HG03066 (cell line): Measurements from ENCODE around the gene INHBC.
"Not testable (repeated sequence)": the region's sequence is repeated elsewhere in the genome, so short reads cannot be mapped to it uniquely, and the experiment has no call there.

Source experiments
- ATAC-seq: cut with Tn5 transposase; IDR thresholded peaks from one replicate; pipeline ENCODE4 v1.9.1; 2021; ENCODE audit warnings: low read depth; ENCODE audit not compliant: unreplicated experiment

Gene INHBC

GRCh38 chr12:57428965-57429364 lies 5.6 kb upstream of the INHBC start:
- ATAC-seq = no peak

DNA sequence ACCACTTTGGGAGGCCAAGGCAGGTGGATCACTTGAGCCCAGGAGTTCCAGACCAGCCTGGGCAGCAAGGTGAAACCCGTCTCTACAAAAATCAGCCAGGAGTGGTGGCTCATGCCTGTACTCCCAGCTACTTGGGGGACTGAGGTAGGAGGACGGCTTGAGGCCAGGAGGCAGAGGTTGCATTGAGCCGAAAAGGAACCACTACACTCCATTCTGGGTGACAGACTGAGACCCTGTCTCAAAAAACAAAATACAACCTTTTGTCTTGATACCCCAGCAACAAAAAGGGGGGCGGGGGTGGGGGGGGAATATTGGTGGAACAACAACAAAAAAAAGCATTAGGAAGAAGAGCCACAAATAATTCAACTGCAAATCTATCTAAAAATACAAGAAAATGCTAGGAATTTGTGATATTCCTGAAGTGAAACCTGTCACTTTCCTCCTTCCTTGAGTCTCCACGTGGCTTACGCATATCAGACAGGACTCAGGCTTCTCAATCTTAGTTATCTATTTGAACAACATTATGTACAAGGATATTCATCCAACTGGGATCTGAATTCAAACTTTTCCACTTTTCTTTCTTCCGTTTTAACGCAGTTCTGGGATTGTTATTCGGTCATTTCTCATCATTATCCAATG lies 5.0 kb upstream of the INHBC start:
- ATAC-seq = no peak

DNA sequence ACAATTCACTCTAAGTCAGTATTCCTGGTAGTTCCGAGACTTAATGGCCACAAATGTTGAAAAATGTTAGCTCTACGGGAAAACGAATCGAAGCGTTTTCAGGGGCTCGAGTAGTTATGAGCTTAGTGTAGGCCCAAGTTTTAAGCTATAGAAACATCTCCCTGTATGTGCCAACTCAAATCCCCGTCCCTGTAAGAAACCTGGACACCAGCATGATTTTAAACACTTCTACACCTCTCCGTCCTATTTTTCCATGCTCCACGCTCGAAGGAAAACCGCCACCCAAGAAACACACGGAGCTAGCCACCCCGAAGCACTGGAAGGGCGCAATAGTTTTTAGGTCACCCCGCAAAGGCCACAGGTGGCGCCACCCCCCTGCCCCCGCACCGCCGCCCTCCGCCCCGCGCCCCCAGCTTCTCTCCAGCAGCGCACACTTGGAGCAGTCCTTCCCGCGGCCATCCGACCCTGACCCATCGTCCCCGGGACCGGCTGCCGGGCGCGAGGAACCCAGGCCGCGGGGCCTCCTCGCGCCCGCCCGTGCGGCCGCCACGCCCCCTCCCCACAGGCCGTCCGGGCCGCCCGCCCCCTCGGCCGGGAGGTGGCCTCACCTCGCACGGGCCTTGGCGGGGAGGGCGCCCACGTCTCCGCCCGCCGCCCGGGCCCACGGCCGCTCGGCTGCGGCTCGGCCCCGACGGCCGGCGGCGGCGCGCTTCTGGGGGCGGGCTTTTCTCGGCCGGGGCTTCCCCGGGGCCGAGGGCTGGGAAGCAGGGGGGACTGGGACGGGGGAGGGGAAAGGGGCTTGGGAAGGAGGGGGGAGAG lies 4.3 kb upstream of the INHBC start:
- ATAC-seq = peak; percentile 49

DNA sequence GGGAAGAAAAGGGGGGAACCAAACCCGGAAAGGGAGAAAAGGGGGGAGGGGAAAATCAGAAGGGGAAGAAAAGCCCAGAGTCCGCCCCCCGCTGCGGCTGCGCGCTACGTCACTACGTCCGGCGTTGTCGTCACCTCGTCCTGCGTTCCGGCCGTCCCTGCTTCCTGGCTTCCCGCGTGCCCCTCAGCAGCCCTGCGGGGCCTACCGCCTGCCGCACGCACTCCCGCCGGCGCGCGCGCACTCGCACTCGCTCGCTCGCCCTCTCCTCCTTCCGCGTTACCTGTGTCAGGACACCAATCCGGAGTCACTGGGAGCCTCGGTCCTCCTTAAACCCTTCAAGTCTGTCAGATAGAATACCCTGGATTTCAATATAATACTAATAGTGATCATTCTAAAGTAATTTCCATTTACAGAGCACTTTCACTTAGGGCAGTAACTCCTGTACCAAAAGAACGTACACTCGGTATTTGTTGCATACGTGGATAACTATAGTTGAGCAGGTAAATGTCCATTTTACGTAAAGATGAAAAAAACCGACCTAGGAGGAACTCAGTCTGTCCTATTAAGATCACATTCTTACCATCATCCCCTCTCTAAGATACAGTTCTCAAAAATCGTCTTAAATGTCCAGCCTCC lies 3.5 kb upstream of the INHBC start, which contains the start of gene R3HDM2:
Gene R3HDM2, minus strand, starts transcription at position 113 of the 636 bp plus-strand sequence. CDS start 120,615 bp downstream, outside the sequence.
- peak; percentile 92 for ATAC-seq

DNA sequence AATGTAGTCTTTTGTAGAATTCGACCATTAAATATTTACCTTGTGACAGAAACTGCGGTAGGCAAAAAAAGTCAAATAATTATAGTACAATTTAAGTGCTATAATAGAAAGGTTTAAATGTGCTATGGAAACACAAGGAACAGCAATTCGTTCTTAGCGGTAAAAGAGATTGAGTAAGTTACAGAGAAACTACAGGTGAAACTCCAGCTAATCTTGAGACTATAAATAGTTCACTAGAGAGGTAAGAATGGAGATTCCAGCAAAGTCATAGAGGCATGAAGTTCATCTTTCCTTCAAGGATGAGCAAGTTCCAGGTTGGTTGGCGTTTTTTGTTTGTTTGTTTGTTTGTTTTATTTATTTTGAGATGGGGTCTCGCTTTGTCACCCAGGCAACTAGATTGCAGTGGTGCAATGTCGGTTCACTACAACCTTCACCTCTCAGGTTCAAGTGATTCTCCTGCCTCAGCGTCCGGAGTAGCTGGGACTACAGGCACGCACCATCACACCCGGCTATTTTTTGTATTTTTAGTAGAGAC lies 2.9 kb upstream of the INHBC start:
- ATAC-seq = no peak

DNA sequence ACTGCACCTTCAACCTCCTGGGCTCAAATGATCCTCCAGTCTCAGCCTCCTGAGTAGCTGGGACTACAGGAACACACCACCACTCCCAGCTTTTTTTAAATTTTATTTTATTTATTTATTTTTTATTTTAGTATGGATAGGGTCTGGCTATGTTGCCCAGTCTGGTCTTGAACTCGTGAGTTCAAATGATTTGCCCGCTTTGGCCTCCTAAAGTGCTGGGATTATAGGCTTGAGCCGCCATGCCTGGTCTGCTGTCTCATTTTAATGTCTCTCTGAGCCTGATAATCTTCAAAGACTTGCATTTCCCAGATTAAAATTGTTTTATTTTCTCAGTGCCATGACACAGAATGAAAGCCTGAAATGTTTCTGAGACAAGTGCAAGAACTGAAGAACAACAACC lies 1.2 kb upstream of the INHBC start:
- no peak for ATAC-seq

DNA sequence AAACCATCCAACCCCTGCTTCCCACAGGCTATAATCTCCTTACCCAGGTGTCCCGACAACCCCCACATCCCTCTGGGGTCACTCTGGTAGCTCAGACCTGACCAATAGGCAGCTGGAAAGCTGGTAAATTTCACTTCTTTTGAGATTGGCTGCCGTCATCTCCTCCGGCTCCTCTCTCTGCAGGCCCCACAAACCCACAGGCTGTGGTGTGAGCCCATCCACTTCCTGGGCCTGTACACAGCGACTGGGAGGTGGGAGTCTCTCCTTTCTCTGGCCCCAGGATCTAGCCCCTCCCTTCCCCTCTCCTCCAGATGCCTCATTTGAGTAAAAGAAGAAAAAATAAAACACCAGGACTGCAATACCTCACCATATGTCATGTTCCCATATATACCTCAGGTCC lies 709 bp downstream of the INHBC start:
- ATAC-seq = no peak

- ATAC-seq = no peak
These were observed 3.8 kb downstream of the INHBC start for GRCh38 chr12:57438400-57438799.

DNA sequence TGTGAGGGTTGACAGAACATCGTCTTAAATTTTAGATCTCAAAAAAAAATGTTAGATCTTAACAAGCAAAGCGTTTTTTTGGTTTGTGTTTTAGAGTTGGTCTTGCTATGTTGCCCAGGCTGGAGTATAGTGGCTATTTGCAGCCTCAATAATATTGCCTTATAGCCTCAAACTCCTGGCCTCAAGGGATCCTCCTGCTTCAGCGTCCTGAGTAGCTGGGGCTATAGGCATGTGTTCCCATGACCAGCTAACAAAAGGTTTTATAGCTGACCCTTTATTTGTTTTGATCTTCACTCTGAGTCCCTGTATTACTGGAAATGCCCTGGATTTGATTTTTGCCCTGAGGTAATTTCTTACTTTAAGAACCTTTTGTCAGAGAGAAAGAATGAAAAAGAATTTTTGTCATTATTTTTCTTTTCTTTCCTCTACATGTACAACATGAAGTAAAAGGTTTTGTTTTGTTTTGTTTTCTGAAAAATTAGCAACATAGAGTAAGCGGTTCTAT lies 5.2 kb downstream of the INHBC start:
- ATAC-seq = no peak

GRCh38 chr12:57441393-57441792 lies 6.8 kb downstream of the INHBC start:
- not testable (repeated sequence) for ATAC-seq

DNA sequence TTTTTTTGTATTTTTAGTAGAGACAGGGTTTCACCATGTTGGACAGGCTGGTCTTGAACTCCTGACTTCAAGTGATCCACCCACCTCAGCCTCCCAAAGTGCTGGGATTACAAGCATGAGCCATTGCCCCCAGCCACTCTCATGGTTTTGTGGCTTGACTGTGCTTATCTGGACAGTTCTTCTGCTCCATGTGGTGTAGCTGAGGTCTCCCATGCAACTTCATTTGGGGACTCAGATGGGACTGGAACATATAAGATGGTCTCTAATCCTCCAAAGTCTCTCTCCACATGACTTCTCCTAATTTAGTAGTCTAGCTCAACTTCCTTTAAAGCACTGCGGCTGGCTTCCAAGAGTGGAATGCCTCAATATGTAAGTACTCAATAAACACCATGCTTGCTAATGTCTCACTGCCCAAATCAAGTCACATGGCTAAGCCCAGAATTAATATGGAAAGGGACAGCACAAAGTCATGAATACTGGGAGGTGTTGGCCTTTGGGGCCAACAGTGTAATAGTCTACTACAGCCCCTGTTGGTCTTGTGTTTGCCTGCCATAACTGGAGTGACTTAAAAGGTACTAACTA lies 7.4 kb downstream of the INHBC start:
- ATAC-seq = no peak

DNA sequence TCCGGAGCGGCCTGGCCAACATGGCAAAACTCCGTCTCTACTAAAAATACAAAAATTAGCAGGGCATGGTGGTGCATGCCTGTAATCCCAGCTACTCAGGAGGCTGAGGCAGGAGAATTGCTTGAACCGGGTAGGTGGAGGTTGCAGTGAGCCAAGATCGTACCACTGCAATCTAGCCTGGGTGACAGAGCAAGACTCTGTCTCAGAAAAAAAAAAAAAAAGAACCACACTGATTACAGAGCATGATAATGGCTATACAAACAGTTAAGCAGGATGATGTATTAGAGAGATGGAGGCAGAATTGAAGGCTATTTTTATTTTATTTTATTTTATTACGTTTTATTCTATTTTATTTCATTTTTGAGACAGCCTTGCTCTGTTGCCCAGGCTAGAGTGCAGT lies 9.8 kb downstream of the INHBC start:
- ATAC-seq = not testable (repeated sequence)

DNA sequence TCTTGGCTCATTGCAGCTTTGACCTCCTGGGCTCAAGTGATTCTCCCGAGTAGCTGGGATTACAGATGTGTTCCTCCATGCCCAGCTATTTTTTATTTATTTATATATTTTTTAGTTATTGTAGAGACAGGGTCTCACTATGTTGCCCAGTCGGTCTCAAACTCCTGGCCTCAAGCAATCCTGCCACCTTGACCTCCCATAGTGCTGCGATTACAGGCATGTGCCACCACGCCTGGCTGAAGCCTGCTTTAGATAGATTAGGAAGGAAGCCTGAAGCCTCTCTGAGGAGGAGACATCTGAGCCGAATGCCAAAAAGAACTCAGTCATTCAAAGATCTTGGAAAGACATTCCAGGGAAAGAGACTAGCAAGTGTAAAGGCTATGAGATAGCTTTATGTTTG lies 10.2 kb downstream of the INHBC start:
- no peak for ATAC-seq

- no peak for ATAC-seq
These were observed 11.8 kb downstream of the INHBC start for GRCh38 chr12:57446292-57446960.

DNA sequence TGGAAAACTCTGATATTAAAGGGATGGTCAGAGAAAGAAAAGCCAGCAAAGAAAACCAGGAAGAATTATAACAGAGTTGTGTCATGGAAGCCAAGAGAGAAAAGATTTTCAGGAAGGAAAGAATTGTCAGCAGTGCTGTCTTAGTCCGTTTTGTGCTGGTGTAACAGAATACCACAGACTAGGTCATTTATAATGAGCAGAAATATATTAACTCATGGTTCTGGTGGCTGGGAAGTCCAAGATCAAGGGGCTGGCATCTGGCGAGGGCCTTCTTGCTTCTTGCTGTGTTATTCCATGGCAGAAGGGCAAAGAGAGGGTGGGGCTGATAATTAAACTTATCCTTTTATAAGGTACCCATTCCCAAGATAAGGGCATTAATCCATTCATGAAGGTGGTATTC lies 14.1 kb downstream of the INHBC start:
- ATAC-seq = no peak

- ATAC-seq = no peak
These were observed 14.8 kb downstream of the INHBC start for GRCh38 chr12:57449375-57449774.

GRCh38 chr12:57450057-57450456 lies 15.5 kb downstream of the INHBC start:
- ATAC-seq = no peak

GRCh38 chr12:57451233-57451778 lies 16.7 kb downstream of the INHBC start:
- no peak for ATAC-seq

GRCh38 chr12:57452181-57452936 lies 17.8 kb downstream of the INHBC start:
- no peak for ATAC-seq
